Peyer's patch (tissue), 4 donors: ENCODE results near the gene RTEL1. TPM values are rescaled to one million over a fixed set of nuclear protein-coding genes. Genes with fewer than 3 reads are reported as not detected.
"Not testable (repeated sequence)": the region's sequence is repeated elsewhere in the genome, so short reads cannot be mapped to it uniquely, and the experiment has no call there.

Experiments used
- DNase-seq, 3 donors: peaks; one replicate each; pipeline ENCODE4 v3.0.0-alpha.2; 2017 to 2019
- H3K27ac ChIP-seq, 4 donors: fragments of 200-600 bp; sonication (generic); one replicate each; pipeline ENCODE4 v1.5.1; 2016 to 2019
- H3K27me3 ChIP-seq, 2 donors: fragments of 200-600 bp; sonication (generic); one replicate each; pipeline ENCODE4 v1.5.1; 2019
- H3K36me3 ChIP-seq, 3 donors: fragments of 200-600 bp; sonication (generic); one replicate each; pipeline ENCODE4 v1.5.1; 2016 to 2019
- H3K4me1 ChIP-seq, 4 donors: fragments of 200-600 bp; sonication (generic); one replicate each; pipeline ENCODE4 v1.5.1; 2016 to 2019
- H3K4me3 ChIP-seq, 4 donors: fragments of 200-600 bp; sonication (generic); 1 replicate in 3 of 4; 2 replicates in 1 of 4; pipeline ENCODE4 v1.5.1; 2016 to 2019; ENCODE audit warnings: mild to moderate bottlenecking in 1 of 4
- H3K9me3 ChIP-seq, 4 donors: fragments of 200-600 bp; sonication (generic); one replicate each; pipeline ENCODE4 v1.5.1; 2016 to 2019; ENCODE audit warnings: mild to moderate bottlenecking in 1 of 4
- POLR2A ChIP-seq, 2 donors: fragments of 450-650 bp; IDR thresholded peaks; one replicate each; pipeline ENCODE4 v1.5.1; 2017; ENCODE audit warnings: antibody characterized with exemption in 2 of 2, mild to moderate bottlenecking in 2 of 2, moderate library complexity in 2 of 2
- total RNA-seq, 4 donors: library from RNA; depleted of rRNA; stranded (reverse); fragments of >200 nt; gene quantifications; one replicate each; pipeline ENCODE4 v1.1.0, GENCODE V29; 2016
- TF ChIP-seq, protein P1 (sequence below), 6 experiments: fragments of 450-650 bp in 4 of 6; fragments of 200-600 bp in 2 of 6; sonication (generic) in 1 of 6; IDR thresholded peaks; one replicate each; pipeline ENCODE4 v1.5.1; 2017 to 2019; ENCODE audit warnings: antibody characterized with exemption in 6 of 6, mild to moderate bottlenecking in 3 of 6, moderate library complexity in 1 of 6

RTEL1 gene
- total RNA-seq, 4 donors from 2014 or later = 25.6 to 61.1 (median 30.2) TPM

DNA sequence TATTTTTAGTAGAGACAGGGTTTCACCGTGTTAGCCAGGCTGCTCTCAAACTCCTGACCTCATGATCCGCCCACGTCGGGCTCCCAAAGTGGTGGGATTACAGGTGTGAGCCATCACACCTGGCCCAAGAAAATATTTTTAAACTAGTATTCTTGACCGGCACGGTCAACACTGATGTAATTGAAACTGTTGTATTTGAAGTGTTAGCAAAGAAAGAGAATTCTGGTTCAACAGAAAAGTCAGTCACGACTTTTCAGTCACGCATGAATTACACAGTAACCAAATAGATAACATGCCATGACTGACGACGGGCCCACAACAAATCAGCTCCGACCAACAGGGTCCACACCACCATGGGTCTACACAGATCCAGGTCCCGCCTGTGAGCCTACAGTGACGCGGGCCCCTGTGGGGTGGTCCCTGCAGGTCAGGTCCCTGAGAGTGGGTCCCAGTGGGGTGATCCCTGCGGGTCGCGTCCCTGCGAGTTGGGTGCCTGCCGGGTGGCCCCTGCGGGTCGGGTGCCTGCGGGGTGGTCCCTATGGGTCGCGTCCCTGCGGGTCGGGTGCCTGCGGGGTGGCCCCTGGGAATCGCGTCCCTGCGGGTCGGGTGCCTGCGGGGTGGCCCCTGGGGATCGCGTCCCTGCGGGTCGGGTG, 32.2 kb upstream of the RTEL1 start:
- Histone ChIP-seq H3K9me3 (no peaks in the 10 kb centered on the region), H3K27ac (peak overlapping the region; percentile 96 to 99 (median 98)), H3K27me3 (no peaks in the 10 kb centered on the region), H3K36me3 (no peaks in the 10 kb centered on the region), H3K4me1 (peaks cover 0 to 17% (median 3%) of the 10 kb centered on the region in 4 donors), H3K4me3 (peak overlapping the region; percentile 92 to 100 (median 98))
- DNase-seq = no peak
- TF ChIP-seq POLR2A (IDR thresholded peaks at IDR 0.05) = no peak
- TF ChIP-seq, protein P1, sequence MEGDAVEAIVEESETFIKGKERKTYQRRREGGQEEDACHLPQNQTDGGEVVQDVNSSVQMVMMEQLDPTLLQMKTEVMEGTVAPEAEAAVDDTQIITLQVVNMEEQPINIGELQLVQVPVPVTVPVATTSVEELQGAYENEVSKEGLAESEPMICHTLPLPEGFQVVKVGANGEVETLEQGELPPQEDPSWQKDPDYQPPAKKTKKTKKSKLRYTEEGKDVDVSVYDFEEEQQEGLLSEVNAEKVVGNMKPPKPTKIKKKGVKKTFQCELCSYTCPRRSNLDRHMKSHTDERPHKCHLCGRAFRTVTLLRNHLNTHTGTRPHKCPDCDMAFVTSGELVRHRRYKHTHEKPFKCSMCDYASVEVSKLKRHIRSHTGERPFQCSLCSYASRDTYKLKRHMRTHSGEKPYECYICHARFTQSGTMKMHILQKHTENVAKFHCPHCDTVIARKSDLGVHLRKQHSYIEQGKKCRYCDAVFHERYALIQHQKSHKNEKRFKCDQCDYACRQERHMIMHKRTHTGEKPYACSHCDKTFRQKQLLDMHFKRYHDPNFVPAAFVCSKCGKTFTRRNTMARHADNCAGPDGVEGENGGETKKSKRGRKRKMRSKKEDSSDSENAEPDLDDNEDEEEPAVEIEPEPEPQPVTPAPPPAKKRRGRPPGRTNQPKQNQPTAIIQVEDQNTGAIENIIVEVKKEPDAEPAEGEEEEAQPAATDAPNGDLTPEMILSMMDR (IDR thresholded peaks at IDR 0.05) = no peak

DNA sequence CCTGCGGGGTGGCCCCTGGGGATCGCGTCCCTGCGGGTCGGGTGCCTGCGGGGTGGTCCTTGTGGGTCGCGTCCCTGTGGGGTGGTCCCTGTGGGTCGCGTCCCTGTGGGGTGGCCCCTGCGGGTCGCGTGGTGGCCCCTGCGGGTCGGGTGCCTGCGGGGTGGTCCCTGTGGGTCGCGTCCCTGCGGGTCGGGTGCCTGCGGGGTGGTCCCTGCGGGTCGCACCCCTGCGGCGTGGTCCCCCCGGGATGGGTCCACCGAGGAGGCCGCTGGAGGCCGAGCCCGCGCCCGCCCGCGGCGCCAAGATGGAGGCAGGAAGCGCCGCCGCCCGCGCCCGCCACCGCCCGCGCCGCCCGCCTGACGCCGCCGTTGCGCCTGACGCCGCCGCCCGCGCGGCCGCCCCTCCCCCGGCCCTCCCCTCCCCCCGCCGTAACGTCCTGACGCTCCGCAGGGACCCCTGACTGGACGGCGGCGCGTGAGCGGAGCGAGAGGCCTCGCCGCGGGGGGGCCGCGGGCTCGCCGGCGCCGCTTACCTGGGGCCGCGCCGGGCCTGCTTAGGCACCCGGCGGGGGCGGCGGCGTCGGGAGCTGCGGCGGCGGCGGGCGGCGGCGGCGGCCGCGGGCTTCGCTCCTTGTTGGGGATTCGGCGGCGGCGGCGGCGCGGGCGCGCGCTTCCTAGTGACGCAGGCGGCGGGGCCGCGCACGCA, 31.5 kb upstream of the RTEL1 start, which contains the start of gene GMEB2:
GMEB2 (minus strand) TSS at position 678 of the 705 bp plus-strand sequence. CDS start 7,704 bp downstream, outside the sequence.
- H3K36me3 ChIP-seq = no peaks in the 10 kb centered on the region
- peak within 1 kb of the TSS; percentile 92 to 100 (median 98) for H3K4me3 ChIP-seq
- peak within 1 kb of the TSS; percentile 96 to 99 (median 98) for H3K27ac ChIP-seq
- no peaks in the 10 kb centered on the region for H3K9me3 ChIP-seq
- H3K4me1 ChIP-seq = peaks cover 0 to 17% (median 3%) of the 10 kb centered on the region in 4 donors
- TF ChIP-seq, protein P1 (IDR thresholded peaks at IDR 0.05) = no peak
- TF ChIP-seq POLR2A (IDR thresholded peaks at IDR 0.05) = peak; percentile 34 to 64
- H3K27me3 ChIP-seq = no peaks in the 10 kb centered on the region
- DNase-seq = peak; percentile 61 to 92 (median 87)

DNA sequence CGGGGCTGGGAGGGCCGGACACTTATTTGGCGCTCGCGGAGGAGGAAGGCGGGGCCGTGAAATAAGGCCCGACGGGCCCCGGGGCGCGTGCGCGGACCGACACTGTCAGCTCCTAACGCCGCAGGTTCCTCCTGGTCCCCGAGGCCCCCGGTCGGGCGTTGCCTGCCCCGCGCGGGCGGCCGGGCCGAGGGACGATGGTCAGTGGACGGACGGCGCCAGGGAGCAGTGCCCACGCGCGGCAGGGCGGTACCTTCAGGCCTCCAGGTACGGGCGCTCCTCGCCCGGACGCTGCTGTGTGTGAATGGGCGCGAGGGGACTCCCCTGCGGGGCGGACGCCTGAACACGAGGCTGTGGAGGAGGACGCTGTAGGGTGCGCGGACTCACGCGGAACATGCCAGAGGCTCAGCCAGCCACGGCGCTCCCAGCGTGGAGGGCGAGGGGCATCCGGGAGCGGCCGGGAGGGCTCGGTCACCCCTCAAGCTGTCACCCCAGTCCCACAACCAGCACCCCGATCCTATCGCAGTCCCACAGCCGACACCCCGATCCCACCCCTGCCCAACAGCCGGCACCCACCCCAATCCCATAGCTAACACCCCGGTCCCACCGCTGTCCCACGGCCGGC, 30.9 kb upstream of the RTEL1 start:
- DNase-seq = peak; percentile 93 to 97 (median 96)
- TF ChIP-seq, protein P1 (IDR thresholded peaks at IDR 0.05) = peak in 1 of 6 experiments; percentile 7
- TF ChIP-seq POLR2A (IDR thresholded peaks at IDR 0.05) = peak; percentile 65 to 86
- no peaks in the 10 kb centered on the region for H3K27me3 ChIP-seq

DNA sequence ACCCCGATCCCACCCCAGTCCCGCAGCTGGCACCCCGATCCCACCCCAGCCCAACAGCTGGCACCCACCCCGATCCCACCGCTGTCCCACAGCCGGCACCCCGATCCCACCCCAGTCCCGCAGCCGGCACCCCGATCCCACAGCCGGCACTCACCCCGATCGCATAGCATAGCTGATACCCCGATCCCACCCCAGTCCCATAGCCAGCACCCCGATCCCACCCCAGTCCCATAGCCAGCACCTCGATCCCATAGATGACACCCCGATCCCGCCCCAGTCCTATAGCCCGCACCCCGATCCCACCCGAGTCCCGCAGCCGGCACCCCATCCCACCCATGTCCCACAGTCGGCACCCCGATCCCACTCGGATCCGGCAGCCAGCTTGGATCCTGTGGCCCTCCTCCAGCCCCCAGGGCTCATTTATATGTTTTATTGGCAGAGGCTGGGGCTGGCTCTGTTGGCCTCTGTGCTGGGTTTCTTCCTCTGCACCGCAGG, 30.3 kb upstream of the RTEL1 start:
- no peak for TF ChIP-seq POLR2A (IDR thresholded peaks at IDR 0.05)
- TF ChIP-seq, protein P1 (IDR thresholded peaks at IDR 0.05) = no peak
- DNase-seq = no peak
- peak overlapping the region; percentile 96 to 99 (median 98) for H3K27ac ChIP-seq
- no peaks in the 10 kb centered on the region for H3K36me3 ChIP-seq
- H3K4me1 ChIP-seq = peaks cover 0 to 17% (median 3%) of the 10 kb centered on the region in 4 donors
- H3K9me3 ChIP-seq = no peaks in the 10 kb centered on the region
- H3K4me3 ChIP-seq = peak overlapping the region; percentile 92 to 100 (median 98)
- H3K27me3 ChIP-seq = no peaks in the 10 kb centered on the region

More for the DNA sequence above, 30.9 kb upstream of the RTEL1 start:
- Histone ChIP-seq H3K27ac (peak overlapping the region; percentile 96 to 99 (median 98)), H3K4me1 (peaks cover 0 to 17% (median 3%) of the 10 kb centered on the region in 4 donors), H3K4me3 (peak overlapping the region; percentile 92 to 100 (median 98)), H3K9me3 (no peaks in the 10 kb centered on the region), H3K36me3 (no peaks in the 10 kb centered on the region)

DNA sequence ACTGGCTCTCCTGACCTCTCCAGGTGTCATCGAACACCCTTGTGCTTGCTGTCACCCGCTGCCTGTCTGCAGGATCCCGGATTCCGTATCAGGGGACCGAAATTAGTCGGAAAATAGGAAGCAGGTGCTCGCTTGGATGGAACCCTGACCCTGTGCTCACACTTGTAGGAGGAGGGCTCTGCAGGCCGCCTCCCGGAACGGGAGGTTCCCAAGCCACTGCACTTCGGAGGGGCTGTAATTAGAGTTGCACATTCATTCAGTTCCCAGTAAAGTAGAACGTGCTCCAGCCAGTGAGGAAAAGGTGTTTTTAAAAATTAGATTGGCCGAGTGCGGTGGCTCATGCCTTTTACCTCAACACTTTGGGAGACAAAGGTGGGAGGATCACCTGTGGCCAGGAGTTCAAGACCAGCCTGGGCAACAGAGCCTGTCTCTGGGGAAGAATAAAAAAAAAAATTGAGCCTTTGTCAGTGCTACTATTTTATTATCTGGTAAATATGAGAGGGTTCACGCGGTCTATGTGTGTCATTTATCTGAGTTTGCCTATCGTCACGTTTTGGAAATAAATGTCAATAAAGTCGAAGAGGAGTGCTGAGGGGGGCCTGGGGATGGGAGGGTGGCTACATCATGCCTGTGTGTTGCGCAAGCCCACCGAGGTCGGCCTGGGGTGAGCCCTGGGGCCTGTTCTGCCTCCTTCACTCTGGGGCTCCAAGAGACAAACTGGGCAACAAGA, 29.7 kb upstream of the RTEL1 start:
- TF ChIP-seq POLR2A (IDR thresholded peaks at IDR 0.05) = peak in 1 of 2 donors; percentile 44
- TF ChIP-seq, protein P1 (IDR thresholded peaks at IDR 0.05) = no peak
- Histone ChIP-seq H3K4me3 (peak overlapping the region; percentile 92 to 100 (median 98)), H3K27ac (peak overlapping the region; percentile 96 to 99 (median 98)), H3K4me1 (peaks cover 0 to 17% (median 3%) of the 10 kb centered on the region in 4 donors), H3K36me3 (no peaks in the 10 kb centered on the region), H3K9me3 (no peaks in the 10 kb centered on the region), H3K27me3 (no peaks in the 10 kb centered on the region)
- peak; percentile 48 to 81 (median 76) for DNase-seq

DNA sequence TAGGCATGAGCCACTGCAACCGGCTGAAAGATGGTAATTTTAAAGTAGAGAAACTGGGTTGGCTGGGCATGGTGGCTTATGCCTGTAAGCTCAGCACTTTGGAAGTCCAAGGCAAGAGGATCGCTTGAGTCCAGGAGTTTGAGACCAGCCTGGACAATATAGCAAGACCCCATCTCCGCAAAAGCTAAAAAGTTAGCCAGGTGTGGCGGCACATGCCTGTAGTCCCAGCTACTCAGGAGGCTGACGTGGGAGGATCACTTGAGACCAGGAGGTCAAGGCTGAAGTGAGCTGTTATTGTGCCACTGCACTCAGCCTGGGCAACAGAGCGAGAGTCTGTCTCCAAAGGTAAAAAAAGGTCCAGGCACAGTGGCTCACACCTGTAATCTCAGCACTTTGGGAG, 27.2 kb upstream of the RTEL1 start:
- not testable (repeated sequence) for H3K4me1 ChIP-seq, H3K27me3 ChIP-seq, DNase-seq, H3K36me3 ChIP-seq, H3K4me3 ChIP-seq, H3K9me3 ChIP-seq
- peak overlapping the region in 1 of 4 donors; percentile 25 for H3K27ac ChIP-seq

DNA sequence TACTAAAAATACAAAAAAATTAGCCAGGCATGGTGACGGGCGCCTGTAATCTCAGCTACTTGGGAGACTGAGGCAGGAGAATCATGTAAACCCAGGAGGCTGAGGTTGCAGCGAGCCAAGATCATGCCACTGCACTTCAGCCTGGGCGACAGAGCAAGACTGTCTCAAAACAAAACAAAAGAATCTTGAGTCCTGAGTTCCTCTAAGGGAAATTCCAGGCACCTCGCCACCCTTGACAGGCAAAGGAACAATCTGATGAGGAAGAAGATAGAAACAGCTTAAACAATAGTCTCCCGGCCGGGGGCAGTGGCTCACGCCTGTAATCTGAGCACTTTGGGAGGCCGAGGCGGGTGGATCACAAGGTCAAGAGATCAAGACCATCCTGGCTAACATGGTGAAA, 26.7 kb upstream of the RTEL1 start:
- H3K4me3 ChIP-seq, H3K36me3 ChIP-seq, H3K9me3 ChIP-seq, H3K27me3 ChIP-seq, DNase-seq: not testable (repeated sequence)
- Histone ChIP-seq H3K4me1 (peaks cover 0 to 10% (median 4%) of the 10 kb centered on the region in 4 donors), H3K27ac (peak overlapping the region in 1 of 4 donors; percentile 25)
